SK-MEL-5 (cell line): ENCODE results near the gene CSF2. TPM values are rescaled to one million over a fixed set of nuclear protein-coding genes. Genes with fewer than 3 reads are reported as not detected.
A peak's percentile ranks its signal among the peaks of the same experiment; 100 is the strongest.

ENCODE experiments used
- DNase-seq: peaks from one replicate; pipeline ENCODE4 v3.0.0-alpha.2; 2016; ENCODE audit warnings: low read depth, low spot score
- in situ Hi-C: cut with HindIII; loops from 2 replicates; pipeline ENCODE4 v1.10.0; 2016; ENCODE audit warnings: low sequenced_read_pairs, high pct_unique_total_duplicates, low pct_unique_long_range_greater_than_20kb
- total RNA-seq: library from RNA; depleted of rRNA; stranded (reverse); fragments of >200 nt; shearing (Covaris generic); gene quantifications from 2 replicates; pipeline ENCODE4 v1.2.3, GENCODE V29; 2014

CSF2 gene
- total RNA-seq, 1 experiment from 2014 or later = not detected

DNA sequence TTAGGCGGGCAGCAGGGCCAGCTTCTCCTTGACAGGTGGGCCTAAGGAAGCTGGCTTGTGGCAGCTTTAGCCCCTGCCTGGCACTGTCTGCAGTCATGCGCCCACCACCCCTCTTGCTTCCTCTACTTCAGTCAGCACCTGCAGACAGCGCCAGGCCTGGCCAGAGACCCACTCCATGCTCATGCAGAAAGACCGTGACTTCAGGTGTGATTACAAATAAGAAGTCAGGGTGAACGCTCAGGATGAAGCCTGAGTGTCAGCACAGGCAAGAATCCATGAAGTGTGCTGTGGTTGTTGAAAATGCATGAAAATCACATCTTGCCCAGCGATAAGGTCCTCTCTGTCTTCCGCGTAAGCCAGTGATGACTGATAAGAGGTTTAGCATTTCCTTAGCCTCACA lies 3.4 kb downstream of the CSF2 start:
- no peak for DNase-seq
- in situ Hi-C loops = no loop called here

DNA sequence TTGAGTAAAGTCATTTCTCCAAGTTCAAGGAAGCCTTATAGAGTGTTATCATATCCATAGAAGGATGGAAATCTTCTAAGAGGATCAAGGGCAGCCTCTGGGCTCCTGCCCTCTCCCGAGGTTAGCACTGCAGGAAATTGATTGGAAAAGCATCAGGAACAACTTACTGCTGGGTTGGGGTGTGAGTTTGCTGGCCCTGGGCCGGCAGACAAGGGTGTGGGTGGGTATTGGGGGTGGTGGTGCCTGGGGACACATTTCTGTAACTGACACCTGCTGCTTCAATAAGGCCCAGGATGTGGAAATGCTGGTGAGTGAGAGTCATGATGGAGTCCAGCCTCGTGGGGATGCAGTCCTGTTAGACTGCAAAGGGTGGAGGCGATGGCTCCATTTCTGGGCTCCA lies 5.5 kb downstream of the CSF2 start:
- DNase-seq = no peak
- in situ Hi-C loops = no loop called here

DNA sequence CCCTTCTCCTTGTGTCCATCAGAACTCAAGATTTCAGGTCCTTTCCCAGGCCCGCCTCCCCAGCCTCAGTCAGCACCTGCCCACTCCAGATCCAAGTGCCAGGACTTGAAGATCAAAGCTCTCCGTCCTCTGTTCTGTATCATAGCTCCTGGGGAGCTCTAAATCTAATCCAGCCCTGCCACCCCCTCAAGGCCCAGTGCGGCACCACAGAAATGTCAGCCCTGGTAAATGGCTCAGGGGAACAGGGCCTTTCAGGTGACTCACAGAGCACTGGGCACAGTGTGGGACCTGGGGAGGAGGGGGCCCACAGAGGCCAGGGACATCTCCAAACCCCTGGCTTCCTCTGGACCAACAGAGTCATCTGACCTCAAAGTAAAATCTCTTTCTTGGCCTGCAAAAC lies 6.0 kb downstream of the CSF2 start:
- in situ Hi-C loops = no loop called here
- DNase-seq = no peak

DNA sequence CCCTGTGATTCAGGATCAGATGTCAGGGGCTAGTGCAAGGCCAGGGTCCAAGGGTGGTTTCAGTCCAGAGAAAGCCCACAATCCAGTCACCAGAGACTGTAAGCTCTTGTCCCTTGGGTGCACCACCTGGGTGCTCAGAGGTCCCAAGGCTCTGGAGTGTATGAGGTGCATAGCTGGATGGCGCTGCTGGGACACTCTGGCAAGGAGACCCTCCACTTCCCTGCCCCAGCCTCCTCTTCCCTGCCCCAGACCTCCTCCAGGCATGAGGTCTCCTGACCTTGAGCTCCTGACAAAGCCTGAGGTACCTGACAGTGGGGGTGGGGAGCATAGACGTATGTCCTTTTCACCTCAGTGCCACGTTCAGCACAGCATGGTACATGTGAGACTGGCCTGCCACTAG lies 7.0 kb downstream of the CSF2 start:
- no peak for DNase-seq
- in situ Hi-C loops = no loop called here

DNA sequence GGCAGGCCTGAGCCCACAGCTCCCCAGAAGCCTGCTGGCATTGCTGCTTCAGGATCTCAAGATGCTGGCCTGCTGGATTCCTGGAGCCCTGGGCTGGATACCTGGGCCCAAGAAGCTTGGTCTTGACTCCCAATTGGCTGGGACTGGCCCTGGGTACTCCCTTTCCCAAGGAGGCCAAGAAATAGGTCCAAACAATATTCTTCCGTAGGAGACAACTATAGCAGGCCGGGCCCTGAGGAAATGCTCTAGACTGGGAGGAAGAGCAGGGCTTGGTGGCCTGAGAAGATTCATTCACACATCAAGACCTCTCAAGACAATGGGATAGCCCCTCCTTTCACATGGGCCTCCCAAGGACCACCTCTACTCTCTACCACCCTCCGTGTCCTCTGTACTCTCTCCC lies 7.9 kb downstream of the CSF2 start:
- no peak for DNase-seq
- in situ Hi-C loops = no loop called here

DNA sequence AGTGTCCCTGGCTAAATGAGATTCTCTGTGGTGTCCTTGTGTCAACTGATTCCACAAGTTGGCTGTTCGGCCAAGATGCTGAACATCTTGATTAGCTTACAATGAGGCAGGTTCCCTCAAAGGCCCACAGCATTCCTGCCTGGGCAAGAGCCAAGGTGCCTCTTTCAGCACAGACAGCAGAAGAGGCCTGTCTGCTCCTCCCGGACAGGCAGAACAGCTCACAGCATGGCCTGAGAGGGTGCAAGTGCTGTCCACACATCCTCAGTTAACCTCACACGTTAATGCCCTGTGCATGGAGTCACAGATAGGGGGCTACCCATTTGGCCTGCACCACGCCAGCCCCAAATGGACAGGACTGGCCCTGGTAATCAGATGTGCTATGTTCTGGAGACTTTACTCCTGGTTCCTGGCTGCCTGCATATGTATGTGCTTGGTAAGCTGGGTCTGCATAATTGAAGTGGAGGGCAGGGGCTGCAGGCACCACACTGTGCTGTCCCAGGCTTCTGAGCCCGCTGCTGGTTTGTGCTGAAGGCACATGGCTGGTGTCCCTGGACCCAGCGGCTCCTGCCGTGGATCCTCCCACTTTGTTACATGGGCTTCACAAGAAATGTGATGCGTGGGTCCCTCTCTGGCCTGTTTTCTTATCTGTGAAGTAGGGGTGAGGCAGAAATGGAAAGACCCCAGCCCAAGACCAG lies 8.9 kb downstream of the CSF2 start:
- no peak for DNase-seq
- in situ Hi-C loops = no loop called here

DNA sequence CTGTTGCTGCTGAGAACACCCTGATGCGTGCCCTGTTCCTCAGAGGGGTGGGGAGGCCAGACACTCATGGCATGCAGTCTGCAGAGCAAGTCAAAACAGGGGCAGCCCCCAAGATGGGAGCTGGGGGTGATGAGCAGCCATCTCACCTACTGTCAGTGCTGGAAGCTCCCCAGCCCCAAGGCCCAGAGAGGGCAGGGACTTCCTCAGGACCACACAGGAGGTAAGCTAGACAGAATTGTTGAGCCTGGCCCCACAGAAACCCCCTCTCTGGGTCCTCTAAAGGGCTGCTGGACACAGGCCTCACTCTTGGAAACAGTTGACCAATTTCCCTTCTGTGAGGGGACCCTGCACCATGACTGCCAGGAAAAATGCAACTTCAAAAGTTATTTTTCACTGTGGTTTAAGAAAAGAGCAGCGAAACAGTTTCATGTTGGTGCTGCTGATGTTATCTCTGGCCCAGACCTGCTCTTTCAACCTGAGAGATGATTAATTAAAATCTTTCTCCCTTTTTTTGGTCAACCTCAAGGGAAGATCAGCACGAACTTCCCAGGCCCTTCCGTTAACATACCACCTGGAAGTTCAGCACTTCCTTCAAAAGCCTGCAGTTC lies 9.6 kb downstream of the CSF2 start:
- in situ Hi-C loops = no loop called here

DNA sequence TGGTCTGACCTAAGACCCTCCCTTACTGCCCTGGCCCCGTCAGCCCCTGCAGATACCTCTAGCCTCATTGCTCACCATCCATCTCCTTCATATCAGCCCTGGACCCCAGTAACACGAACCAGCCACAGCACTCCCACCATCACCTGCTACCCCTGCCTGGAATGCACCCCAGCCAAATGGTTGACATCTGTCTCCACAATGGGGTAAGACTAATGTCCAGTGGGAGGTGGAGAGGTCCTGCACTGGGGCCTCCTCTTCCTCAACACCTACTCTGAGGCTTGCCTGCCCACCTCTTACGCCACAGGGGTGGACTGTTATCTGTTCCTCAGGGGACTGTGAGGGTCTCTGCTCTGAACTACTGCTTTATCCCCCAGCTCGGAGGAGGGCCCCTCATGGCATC lies 12.1 kb downstream of the CSF2 start:
- in situ Hi-C loops = no loop called here
- DNase-seq = no peak

More for the DNA sequence above, 9.6 kb downstream of the CSF2 start:
- DNase-seq = no peak

DNA sequence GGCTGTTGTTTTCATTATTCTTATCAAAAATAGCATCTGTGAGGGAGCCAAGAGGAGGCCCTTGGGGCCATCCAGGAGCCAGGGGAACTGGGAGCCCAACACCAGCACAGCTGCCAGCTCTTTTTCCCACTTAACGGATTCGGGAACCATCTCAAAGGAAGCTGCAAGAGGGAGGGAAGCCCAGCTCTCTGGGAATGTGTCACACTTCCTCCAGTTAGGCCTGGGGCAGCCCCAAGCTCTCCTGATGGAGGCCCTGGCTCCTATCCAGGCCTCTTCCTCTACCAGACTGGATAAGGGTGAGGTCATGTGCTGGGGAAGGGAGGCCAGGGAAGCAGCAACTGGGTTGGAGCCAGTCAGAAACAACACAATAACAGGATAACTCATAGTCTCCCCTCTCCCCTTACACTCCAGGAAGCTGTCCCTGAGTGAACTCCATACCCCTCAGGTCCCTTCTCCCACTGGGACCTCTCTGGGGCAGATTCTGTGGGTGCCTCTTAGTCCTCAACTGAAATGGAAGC lies 12.7 kb downstream of the CSF2 start:
- peak; percentile 6 for DNase-seq
- in situ Hi-C loops = no loop called here

DNA sequence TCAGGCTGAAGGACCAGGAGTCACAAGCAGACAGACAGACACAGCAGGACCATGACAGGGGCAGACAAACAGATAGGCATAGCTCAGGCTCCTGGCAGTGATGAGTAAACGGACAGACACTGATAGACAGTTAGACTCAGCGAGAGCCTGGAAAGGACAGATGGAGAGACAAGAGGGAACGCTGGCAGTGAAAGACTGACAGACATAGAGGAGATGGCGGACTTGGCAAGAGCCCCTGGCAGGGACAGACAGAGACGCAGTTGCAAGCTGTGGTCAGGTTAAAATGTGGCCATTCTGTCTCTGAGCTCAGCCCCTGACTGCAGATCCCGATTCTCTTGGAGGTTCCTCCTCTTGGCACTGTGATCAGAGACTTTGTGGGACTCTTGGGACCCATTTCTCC lies 13.6 kb downstream of the CSF2 start:
- in situ Hi-C loops = no loop called here
- DNase-seq = no peak

DNA sequence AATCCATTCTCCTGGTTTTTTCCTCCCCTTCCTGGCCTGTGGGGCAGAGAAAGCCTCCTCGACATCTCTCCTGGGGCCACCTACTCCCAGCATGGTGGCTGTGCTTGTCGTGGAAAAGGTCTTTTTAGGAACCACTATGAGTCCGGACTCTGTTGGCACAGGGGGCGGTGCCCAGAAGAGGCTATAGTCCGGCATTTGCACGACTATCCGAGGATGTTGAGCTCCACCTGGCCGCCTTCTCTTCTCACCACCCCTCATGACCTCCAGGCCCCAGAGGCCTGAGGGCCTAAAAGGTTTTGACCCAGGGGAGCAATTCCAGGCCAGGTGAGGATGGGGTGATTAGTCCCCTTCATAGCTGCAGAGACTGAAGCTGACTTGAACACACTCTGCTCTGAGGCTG lies 14.1 kb downstream of the CSF2 start:
- DNase-seq = no peak
- in situ Hi-C loops = no loop called here

DNA sequence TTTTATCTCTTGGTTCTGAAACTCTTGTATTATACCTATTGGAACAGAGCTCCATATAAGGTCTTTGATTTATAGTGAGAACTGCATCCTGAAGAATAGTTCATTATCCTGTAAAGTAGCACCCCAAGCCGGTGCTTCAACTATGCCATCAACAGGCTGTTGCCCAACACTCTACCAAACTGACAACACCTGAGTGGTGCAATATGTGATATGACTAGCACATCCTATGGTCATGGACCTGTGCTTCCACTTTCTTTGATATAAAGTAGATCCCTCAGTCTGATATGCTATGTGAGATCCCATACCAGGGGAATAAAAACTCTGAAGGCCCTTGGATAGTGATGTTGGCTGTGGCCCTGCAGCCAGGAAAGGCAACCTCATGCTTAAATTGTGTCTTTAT lies 15.8 kb downstream of the CSF2 start:
- in situ Hi-C loops = no loop called here
- DNase-seq = no peak

DNA sequence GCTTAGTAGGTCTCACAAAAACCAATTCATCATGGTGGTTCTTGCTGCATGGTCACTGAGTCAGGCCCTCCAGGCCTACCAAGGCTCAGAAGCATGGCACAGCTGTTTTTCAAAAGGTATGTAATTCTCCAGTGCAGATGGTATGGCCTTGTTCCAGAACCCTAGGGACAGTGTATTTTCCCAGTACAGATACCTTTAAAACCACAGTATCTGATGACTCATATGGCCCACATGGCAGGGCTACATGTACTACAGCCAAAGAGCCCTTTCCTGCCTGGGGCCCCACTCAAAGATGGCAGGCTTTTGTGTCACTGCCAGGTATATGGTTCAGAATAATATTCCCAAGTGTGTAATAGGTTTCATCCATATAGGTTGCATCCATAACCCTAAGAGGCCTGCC lies 16.5 kb downstream of the CSF2 start:
- in situ Hi-C loops = no loop called here
- no peak for DNase-seq

DNA sequence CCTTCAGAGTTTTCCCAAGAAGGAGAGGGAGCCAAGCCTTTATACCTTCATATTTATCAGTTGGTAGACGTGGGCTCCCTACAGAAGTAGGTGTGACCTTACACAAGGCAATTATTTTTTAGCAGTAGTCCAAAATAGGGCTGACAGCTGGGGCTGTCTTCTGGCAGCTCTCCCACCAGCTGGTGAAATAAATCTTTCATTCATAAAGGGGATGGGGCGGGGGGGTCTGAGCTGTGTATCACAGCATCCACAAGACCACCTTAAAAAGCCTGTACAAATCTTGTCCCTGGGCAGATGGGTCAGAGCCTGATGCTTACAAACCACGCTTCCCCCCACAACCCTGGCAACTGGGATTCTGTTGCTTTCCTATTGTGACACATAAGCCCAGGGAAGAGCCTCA lies 19.7 kb downstream of the CSF2 start:
- in situ Hi-C loops = no loop called here
- DNase-seq = no peak

DNA sequence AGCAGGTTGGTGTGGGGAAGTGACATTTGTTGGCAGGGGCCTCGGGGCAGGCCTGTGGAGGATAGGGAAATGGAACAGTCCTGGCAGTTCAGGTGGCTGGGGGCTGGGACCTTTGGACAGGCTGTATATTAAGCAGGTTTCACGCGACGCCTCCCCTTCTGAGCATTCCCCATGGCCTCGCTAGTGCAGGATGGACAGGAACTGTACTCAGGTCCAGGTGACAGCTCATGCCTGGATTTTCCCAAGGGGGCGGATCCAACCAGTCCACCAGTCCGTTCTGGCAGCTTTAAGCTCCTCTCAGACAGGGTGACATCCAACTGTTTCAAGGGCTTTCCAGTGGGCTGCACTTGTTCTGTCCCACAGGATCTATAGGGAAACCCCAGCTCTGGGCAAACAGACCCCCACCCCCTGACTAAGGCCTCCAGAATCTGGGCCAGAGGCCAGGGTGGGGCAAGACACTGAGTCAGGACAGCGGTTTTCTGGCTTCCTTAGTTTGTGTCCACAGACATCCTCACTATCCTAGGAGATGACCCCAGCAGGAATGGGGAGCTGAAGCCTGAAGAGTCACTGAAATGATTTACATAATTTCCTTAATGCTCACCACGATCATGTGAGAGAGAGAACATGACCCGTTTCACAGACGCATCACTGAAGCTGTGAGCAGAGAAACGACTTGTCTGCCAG lies 20.9 kb downstream of the CSF2 start:
- no peak for DNase-seq
- in situ Hi-C loops = no loop called here

DNA sequence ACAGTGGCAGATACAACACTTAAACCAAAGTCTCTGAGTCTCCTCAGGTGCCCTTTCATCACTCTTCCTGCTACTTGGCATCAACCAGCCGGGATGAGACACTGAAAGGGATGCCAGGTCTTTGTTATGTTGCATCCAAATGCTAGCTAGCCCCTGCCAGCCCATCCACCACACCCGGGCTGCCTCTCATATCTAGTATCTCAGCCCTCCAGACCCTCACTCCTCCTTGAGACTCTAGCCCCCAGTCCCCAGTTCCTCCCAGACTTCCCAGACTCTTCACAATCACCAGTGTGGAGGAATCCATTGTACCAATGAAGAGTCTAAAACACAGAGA lies 21.5 kb downstream of the CSF2 start:
- in situ Hi-C loops = no loop called here

DNA sequence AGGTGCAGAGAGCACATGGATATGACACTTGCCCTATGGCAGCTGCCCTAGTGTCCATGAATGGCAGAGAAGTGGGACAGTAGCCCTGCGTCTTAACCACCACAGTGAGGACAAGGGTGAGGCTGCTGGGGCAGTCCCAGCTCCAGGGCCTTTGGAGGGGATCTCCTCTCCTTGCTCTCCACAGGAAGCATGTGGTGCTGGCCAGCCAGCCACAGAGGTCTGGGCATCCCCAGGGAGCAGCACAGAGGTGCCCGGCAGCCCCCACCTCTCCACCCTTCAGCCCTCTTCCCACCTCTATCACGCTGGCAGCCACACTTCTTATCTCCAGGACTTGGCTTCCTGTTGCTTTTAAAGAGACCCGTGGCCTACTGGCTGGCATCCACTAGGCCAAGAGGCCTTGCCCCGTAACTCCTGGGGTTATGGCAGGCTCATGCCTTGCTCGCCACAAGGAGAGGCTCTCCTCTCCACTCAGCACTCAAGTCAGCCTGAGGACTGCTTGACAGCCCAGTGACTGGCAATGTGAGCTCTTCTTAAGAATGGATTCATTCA lies 21.9 kb downstream of the CSF2 start:
- in situ Hi-C loops = no loop called here

More for the DNA sequence above, 21.5 kb downstream of the CSF2 start:
- DNase-seq = no peak

DNA sequence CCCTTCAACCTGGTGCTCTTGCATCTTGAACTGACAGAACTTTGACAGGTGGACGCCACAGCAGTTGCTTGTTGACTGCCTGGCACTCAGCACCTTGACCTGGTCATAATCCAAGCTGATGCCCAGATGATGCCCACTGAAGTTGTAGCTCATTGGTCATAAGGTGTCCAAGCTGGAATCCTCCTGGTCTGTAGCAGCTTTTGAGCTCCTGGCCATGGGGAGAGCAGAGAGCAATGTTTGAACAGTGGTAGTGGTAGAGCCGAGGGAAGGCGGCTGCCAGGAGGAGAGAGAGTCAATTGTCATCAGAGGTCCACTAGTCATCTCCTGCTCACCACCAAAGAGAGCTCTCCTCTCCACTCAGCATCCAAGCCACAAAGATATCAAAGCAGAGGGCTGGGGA lies 23.3 kb downstream of the CSF2 start:
- in situ Hi-C loops = no loop called here
- DNase-seq = no peak

More for the DNA sequence above, 21.9 kb downstream of the CSF2 start:
- DNase-seq = no peak

DNA sequence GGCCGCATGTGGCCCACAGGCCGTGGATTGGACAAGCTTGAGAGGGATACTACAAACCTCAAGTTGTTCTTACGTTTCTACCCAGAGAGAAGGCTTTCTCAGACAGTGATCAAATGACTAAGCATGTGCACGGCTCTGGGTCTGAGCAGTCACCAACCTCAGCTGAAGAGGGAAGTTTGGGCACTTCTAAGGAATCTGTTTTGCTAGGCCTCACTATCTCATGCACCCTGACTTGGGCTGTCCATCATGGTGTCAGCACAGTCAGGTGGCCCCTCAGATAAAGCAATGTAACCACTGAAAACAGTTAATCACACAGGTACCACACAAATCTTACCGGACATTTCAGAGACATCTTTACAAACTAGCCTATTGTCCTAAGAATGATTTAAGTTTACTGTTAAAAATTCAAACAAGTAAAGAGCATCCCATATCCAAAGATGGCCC lies 24.6 kb downstream of the CSF2 start:
- in situ Hi-C loops = no loop called here
- DNase-seq = peak; percentile 2
